Lower leg skin (tissue), 3 donors: ENCODE measurements around the gene DNAJC4.

Experiments
- POLR2A ChIP-seq, 2 donors: fragments of 450-650 bp; IDR thresholded peaks; one replicate each; pipeline ENCODE4 v1.6.1; 2016 to 2017; ENCODE audit warnings: antibody characterized with exemption in 2 of 2, mild to moderate bottlenecking in 1 of 2, moderate library complexity in 1 of 2
- TF ChIP-seq, protein P1 (sequence below), 3 donors: fragments of 450-650 bp; IDR thresholded peaks; one replicate each; pipeline ENCODE4 v1.5.1; 2016; ENCODE audit warnings: antibody characterized with exemption in 3 of 3, mild to moderate bottlenecking in 3 of 3, moderate library complexity in 2 of 3

DNA sequence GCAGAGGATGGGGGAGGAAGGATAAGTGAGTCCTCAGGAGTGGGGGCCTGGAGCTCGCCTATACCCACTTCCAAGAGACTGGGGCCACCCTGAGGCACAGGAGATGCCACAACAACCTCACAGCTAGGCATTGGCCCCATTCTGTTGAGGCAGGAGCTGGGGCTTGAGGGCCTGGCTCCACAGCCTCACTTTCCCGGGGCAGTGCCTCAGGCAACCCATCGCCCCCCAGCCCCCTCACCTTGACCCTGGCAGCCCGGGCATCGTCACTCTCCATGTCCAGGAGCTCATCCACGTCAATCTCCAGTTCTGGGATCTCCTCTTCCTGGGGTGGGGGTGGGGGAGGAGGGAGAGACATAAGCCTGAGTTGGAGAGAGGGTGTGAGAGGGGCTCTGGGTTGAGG lies 14.6 kb downstream of the DNAJC4 start:
- TF ChIP-seq, protein P1, sequence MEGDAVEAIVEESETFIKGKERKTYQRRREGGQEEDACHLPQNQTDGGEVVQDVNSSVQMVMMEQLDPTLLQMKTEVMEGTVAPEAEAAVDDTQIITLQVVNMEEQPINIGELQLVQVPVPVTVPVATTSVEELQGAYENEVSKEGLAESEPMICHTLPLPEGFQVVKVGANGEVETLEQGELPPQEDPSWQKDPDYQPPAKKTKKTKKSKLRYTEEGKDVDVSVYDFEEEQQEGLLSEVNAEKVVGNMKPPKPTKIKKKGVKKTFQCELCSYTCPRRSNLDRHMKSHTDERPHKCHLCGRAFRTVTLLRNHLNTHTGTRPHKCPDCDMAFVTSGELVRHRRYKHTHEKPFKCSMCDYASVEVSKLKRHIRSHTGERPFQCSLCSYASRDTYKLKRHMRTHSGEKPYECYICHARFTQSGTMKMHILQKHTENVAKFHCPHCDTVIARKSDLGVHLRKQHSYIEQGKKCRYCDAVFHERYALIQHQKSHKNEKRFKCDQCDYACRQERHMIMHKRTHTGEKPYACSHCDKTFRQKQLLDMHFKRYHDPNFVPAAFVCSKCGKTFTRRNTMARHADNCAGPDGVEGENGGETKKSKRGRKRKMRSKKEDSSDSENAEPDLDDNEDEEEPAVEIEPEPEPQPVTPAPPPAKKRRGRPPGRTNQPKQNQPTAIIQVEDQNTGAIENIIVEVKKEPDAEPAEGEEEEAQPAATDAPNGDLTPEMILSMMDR (IDR thresholded peaks at IDR 0.05), result no peak
- TF ChIP-seq POLR2A (IDR thresholded peaks at IDR 0.05), result no peak
